Neural cell (in vitro differentiated cells): ENCODE results near the gene CLUH. TPM values are rescaled to one million over a fixed set of nuclear protein-coding genes. Genes with fewer than 3 reads are reported as not detected.

Source experiments
- H2AFZ ChIP-seq: fragments of 200-600, 300-800 bp; sonication (generic), shearing (Covaris generic); 2 replicates; pipeline ENCODE4 v1.6.0; 2014; ENCODE audit warnings: low read depth, mild to moderate bottlenecking, antibody characterized with exemption, low read length, moderate library complexity
- H3F3A ChIP-seq: fragments of 200-600 bp; shearing (Covaris generic); 2 replicates; pipeline ENCODE4 v1.6.1; 2016; ENCODE audit warnings: mild to moderate bottlenecking, moderate library complexity, mixed read lengths, antibody characterized with exemption, low read length; ENCODE audit not compliant: insufficient read depth, poor library complexity, severe bottlenecking
- H3K27ac ChIP-seq: fragments of 200-600, 300-800 bp; sonication (generic), shearing (Covaris generic); 2 replicates; pipeline ENCODE4 v1.5.1; 2014; ENCODE audit warnings: mild to moderate bottlenecking, low read length, moderate library complexity
- H3K27me3 ChIP-seq: fragments of 300-800, 200-600 bp; sonication (generic), shearing (Covaris generic); 2 replicates; pipeline ENCODE4 v1.6.0; 2014; ENCODE audit warnings: mild to moderate bottlenecking, low read depth, low read length, moderate library complexity; ENCODE audit not compliant: insufficient read depth
- H3K36me3 ChIP-seq: fragments of 300-800, 200-600 bp; sonication (generic), shearing (Covaris generic); 2 replicates; pipeline ENCODE4 v1.5.1; 2014; ENCODE audit warnings: mild to moderate bottlenecking, antibody characterized with exemption, low read length, moderate library complexity; ENCODE audit not compliant: insufficient read depth
- H3K4me2 ChIP-seq: fragments of 300-800, 200-600 bp; sonication (generic), shearing (Covaris generic); 2 replicates; pipeline ENCODE4 v1.6.0; 2014; ENCODE audit warnings: mild to moderate bottlenecking, low read length
- H3K4me3 ChIP-seq: fragments of 300-800, 200-600 bp; sonication (generic), shearing (Covaris generic); 2 replicates; pipeline ENCODE4 v1.5.1; 2014; ENCODE audit warnings: mild to moderate bottlenecking, low read length, moderate library complexity
- H3K79me2 ChIP-seq: fragments of 200-600 bp; shearing (Covaris generic); replicated peaks from 2 replicates; pipeline ENCODE4 v1.6.0; 2014; ENCODE audit warnings: mild to moderate bottlenecking, low read length, moderate library complexity; ENCODE audit not compliant: insufficient read depth
- H3K9ac ChIP-seq: fragments of 300-800, 200-600 bp; sonication (generic), shearing (Covaris generic); 2 replicates; pipeline ENCODE4 v1.6.1; 2016; ENCODE audit warnings: mild to moderate bottlenecking, low read length, mixed read lengths
- H3K9me2 ChIP-seq: fragments of 200-600 bp; shearing (Covaris generic); 2 replicates; pipeline ENCODE4 v1.6.1; 2016; ENCODE audit warnings: mild to moderate bottlenecking, low read length, mixed read lengths; ENCODE audit not compliant: insufficient read depth
- H3K9me3 ChIP-seq: fragments of 200-600, 300-800 bp; sonication (generic), shearing (Covaris generic); 2 replicates; pipeline ENCODE4 v1.6.1; 2016; ENCODE audit warnings: mild to moderate bottlenecking, mixed run types, low read length, moderate library complexity, mixed read lengths
- H4K20me1 ChIP-seq: fragments of 200-600 bp; shearing (Covaris generic); 2 replicates; pipeline ENCODE4 v1.6.1; 2016; ENCODE audit warnings: mild to moderate bottlenecking, mixed run types; ENCODE audit not compliant: insufficient read depth
- CTCF ChIP-seq: fragments of 450-650 bp; IDR thresholded peaks from 2 replicates; pipeline ENCODE4 v1.5.1; 2014; ENCODE audit warnings: antibody characterized with exemption, mild to moderate bottlenecking, moderate library complexity; ENCODE audit not compliant: poor library complexity, severe bottlenecking
- EP300 ChIP-seq: fragments of 450-650 bp; conservative IDR thresholded peaks from 2 replicates; pipeline ENCODE4 v1.6.1; 2014; ENCODE audit warnings: antibody characterized with exemption, mild to moderate bottlenecking, moderate library complexity; ENCODE audit not compliant: poor library complexity, severe bottlenecking
- EZH2 ChIP-seq: fragments of 200-600, 300-800 bp; shearing (Covaris generic), sonication (generic); IDR thresholded peaks from 2 replicates; pipeline ENCODE4 v1.6.1; 2014; ENCODE audit warnings: antibody characterized with exemption, low read length, borderline replicate concordance, mild to moderate bottlenecking; ENCODE audit not compliant: insufficient read depth, poor library complexity, severe bottlenecking
- MXI1 ChIP-seq: fragments of 450-650 bp; conservative IDR thresholded peaks from 2 replicates; pipeline ENCODE4 v1.6.1; 2014; ENCODE audit warnings: antibody characterized with exemption, mild to moderate bottlenecking; ENCODE audit not compliant: poor library complexity, severe bottlenecking
- POLR2AphosphoS5 ChIP-seq: IDR thresholded peaks from 2 replicates; pipeline ENCODE4 v1.6.1; 2012
- RAD21 ChIP-seq: fragments of 450-650 bp; conservative IDR thresholded peaks from 2 replicates; pipeline ENCODE4 v1.6.1; 2014; ENCODE audit warnings: antibody characterized with exemption, mild to moderate bottlenecking, moderate library complexity
- SMC3 ChIP-seq: fragments of 450-650 bp; conservative IDR thresholded peaks from 2 replicates; pipeline ENCODE4 v1.6.1; 2014; ENCODE audit warnings: antibody characterized with exemption, mild to moderate bottlenecking, moderate library complexity; ENCODE audit not compliant: poor library complexity
- TAF1 ChIP-seq: IDR thresholded peaks from 2 replicates; pipeline ENCODE4 v1.6.1; 2012; ENCODE audit warnings: low read depth
- polyA plus RNA-seq: library from polyadenylated mRNA; depleted of rRNA; stranded (reverse); fragments of >200 nt; gene quantifications from 2 replicates; pipeline ENCODE4 v1.2.3, GENCODE V29; 2014
- TF ChIP-seq, protein P1 (sequence below): IDR thresholded peaks from 2 replicates; pipeline ENCODE4 v1.6.1; 2012; ENCODE audit warnings: borderline replicate concordance

The CLUH gene
- polyA plus RNA-seq, 1 donor from 2014 or later, result 18.6 TPM

- Histone ChIP-seq H3K79me2 (no peaks in the 10 kb centered on the region), H3K4me2 (no peak overlapping the region), H3K9me3 (no peaks in the 10 kb centered on the region), H4K20me1 (no peaks in the 10 kb centered on the region), H3F3A (no peaks in the 10 kb centered on the region), H3K4me3 (no peak overlapping the region), H3K9ac (no peak overlapping the region), H3K27ac (no peak overlapping the region), H3K36me3 (no peaks in the 10 kb centered on the region), H2AFZ (no peak overlapping the region), H3K9me2 (no peaks in the 10 kb centered on the region), H3K27me3 (peaks cover 5% of the 10 kb centered on the region)
- no peak for TF ChIP-seq MXI1
Observed at GRCh38 chr17:2718150-2718938, 6.8 kb upstream of the CLUH start.

DNA sequence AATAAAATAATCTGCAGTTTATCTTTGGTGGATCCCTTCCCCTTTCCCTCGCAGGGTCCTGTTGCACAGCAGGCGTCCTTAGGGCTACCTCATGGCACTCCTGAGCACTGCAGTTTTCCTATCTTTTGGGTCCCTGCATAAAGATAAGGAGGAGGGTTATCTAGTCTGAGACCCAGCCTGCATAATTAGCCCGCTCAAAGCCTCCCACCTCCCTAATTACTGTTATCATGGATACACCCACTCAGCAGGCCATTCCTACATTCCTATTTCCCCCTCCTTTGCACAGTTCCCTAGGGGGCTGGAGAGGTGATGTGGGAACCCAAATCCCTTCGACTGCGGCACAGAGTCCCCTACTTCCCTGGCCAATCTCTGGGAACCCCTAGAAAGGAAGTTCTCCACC lies 5.1 kb upstream of the CLUH start:
- H3F3A ChIP-seq, result no peaks in the 10 kb centered on the region
- H3K9me2 ChIP-seq, result no peaks in the 10 kb centered on the region
- TF ChIP-seq, protein P1, sequence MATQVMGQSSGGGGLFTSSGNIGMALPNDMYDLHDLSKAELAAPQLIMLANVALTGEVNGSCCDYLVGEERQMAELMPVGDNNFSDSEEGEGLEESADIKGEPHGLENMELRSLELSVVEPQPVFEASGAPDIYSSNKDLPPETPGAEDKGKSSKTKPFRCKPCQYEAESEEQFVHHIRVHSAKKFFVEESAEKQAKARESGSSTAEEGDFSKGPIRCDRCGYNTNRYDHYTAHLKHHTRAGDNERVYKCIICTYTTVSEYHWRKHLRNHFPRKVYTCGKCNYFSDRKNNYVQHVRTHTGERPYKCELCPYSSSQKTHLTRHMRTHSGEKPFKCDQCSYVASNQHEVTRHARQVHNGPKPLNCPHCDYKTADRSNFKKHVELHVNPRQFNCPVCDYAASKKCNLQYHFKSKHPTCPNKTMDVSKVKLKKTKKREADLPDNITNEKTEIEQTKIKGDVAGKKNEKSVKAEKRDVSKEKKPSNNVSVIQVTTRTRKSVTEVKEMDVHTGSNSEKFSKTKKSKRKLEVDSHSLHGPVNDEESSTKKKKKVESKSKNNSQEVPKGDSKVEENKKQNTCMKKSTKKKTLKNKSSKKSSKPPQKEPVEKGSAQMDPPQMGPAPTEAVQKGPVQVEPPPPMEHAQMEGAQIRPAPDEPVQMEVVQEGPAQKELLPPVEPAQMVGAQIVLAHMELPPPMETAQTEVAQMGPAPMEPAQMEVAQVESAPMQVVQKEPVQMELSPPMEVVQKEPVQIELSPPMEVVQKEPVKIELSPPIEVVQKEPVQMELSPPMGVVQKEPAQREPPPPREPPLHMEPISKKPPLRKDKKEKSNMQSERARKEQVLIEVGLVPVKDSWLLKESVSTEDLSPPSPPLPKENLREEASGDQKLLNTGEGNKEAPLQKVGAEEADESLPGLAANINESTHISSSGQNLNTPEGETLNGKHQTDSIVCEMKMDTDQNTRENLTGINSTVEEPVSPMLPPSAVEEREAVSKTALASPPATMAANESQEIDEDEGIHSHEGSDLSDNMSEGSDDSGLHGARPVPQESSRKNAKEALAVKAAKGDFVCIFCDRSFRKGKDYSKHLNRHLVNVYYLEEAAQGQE, result no peak
- TF ChIP-seq EZH2, result no peak
- no peak for TF ChIP-seq RAD21
- TF ChIP-seq TAF1, result no peak
- no peak for TF ChIP-seq CTCF
- no peak for TF ChIP-seq SMC3
- TF ChIP-seq EP300, result no peak
- no peak for TF ChIP-seq MXI1
- no peak for TF ChIP-seq POLR2AphosphoS5
- H3K27ac ChIP-seq, result no peak overlapping the region
- H3K36me3 ChIP-seq, result no peaks in the 10 kb centered on the region
- no peak overlapping the region for H3K4me2 ChIP-seq
- H3K79me2 ChIP-seq, result peaks cover 2% of the 10 kb centered on the region
- H4K20me1 ChIP-seq, result no peaks in the 10 kb centered on the region
- H3K27me3 ChIP-seq, result no peaks in the 10 kb centered on the region
- no peak overlapping the region for H2AFZ ChIP-seq
- H3K9ac ChIP-seq, result no peak overlapping the region
- H3K4me3 ChIP-seq, result no peak overlapping the region
- H3K9me3 ChIP-seq, result no peaks in the 10 kb centered on the region

GRCh38 chr17:2713881-2714280 lies 2.3 kb upstream of the CLUH start:
- no peaks in the 10 kb centered on the region for H3K36me3 ChIP-seq
- no peak overlapping the region for H3K9ac ChIP-seq
- H3K4me2 ChIP-seq, result no peak overlapping the region
- no peak overlapping the region for H2AFZ ChIP-seq
- no peaks in the 10 kb centered on the region for H4K20me1 ChIP-seq
- H3K4me3 ChIP-seq, result no peak overlapping the region
- peaks cover 2% of the 10 kb centered on the region for H3K79me2 ChIP-seq
- H3K9me2 ChIP-seq, result no peaks in the 10 kb centered on the region
- no peaks in the 10 kb centered on the region for H3F3A ChIP-seq
- H3K27ac ChIP-seq, result no peak overlapping the region
- no peak for TF ChIP-seq RAD21
- no peak for TF ChIP-seq CTCF
- TF ChIP-seq POLR2AphosphoS5, result no peak
- TF ChIP-seq EP300, result no peak
- TF ChIP-seq SMC3, result no peak
- no peak for TF ChIP-seq TAF1
- TF ChIP-seq EZH2, result no peak
- TF ChIP-seq, protein P1, result no peak
- TF ChIP-seq MXI1, result no peak
- no peaks in the 10 kb centered on the region for H3K9me3 ChIP-seq
- no peaks in the 10 kb centered on the region for H3K27me3 ChIP-seq
